ENCODE data around the gene C1orf216.

C1orf216 gene

GRCh38 chr1:35748326-35748725, 29.6 kb upstream of the C1orf216 start:
- TF ChIP-seq CTCF (conservative IDR thresholded peaks at IDR 0.05; ENCODE audit: control insufficient read depth, insufficient read depth, low read depth, low read length) = no peak
- no peak overlapping the region for H3K4me3 ChIP-seq (ENCODE audit: control insufficient read depth, low read depth, low read length)
- DNase-seq (ENCODE audit: low read depth) = no peak

DNA sequence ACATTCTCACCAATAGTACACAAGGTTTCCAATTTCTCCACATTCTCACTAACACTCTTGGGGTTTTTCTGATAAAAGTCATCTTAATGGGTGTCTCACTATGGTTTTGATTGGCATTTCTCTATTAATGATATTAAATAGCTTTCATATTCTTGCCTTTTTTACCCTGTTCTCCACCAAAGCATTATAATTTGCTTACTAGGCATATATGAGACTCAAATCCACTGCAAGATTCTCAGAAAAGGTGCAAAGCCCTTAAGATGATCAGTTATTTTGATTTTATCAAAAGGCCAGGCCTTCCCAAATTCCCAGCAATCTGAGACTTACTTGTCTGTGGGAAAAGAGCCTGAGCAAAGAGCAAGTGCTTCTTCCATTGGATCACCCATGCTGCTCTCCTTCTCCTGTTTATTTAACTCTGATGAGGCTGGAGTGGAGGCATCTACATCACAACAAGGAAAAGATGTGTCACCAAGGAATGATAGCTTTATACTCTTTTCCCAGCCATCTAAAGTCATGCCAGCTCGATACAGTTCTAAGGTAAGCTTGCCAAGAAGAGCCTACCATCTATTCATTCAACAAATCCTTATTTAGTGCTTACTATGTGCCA, 26.5 kb upstream of the C1orf216 start:
- TF ChIP-seq CTCF (conservative IDR thresholded peaks at IDR 0.05; ENCODE audit: control insufficient read depth, insufficient read depth, low read depth, low read length) = no peak
- H3K4me3 ChIP-seq (ENCODE audit: control insufficient read depth, low read depth, low read length) = no peak overlapping the region
- no peak for DNase-seq (ENCODE audit: low read depth)

DNA sequence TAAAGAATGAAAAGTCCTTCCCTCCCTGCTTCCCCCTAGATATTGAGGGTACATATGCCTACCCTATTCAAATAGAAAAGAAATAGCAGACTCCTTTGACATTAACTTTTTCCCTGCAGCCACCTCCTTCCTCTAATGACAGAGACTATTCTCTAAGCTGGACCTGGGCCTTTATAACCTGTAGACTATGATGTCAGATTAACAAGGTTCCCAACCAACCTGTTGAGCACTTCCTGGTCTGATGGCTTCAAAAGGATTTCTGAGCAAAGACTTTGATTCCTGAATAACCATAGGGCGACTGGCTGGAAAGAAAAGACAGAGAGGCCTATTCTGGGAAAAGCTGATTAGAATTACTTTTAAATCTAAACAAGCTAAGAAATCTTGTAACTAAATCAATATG, 18.4 kb upstream of the C1orf216 start:
- no peak for DNase-seq (ENCODE audit: low read depth)
- H3K4me3 ChIP-seq (ENCODE audit: control insufficient read depth, low read depth, low read length) = no peak overlapping the region
- no peak for TF ChIP-seq CTCF (conservative IDR thresholded peaks at IDR 0.05; ENCODE audit: control insufficient read depth, insufficient read depth, low read depth, low read length)

DNA sequence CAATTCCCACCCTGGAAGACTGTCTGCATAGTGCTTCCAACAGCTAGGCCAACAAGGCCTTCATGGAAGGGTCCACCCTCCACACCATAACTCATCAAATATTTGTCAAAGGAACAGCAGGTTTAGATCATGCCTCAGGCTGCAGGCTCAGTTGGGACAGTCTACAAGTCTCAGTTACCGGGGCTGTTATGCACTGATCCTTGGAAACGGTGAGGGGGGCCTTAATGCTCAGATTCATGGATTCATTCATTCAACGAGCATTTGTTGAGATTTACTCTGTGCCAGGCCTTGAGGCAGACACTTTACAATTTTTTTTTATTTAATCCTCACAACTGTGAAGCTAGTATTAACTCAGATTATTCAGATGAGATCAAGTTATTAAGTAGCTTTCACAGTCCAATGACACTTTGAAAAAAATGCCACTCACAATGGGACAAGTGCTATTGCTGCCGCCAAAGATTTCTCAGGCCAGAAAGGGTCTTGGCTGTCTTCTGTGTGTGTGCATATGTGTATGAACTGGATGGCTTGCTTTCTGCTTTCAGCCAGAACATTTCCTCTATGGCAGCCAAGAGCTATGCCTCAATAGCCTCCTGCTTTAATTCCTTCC, 8.9 kb upstream of the C1orf216 start:
- no peak for DNase-seq (ENCODE audit: low read depth)

DNA sequence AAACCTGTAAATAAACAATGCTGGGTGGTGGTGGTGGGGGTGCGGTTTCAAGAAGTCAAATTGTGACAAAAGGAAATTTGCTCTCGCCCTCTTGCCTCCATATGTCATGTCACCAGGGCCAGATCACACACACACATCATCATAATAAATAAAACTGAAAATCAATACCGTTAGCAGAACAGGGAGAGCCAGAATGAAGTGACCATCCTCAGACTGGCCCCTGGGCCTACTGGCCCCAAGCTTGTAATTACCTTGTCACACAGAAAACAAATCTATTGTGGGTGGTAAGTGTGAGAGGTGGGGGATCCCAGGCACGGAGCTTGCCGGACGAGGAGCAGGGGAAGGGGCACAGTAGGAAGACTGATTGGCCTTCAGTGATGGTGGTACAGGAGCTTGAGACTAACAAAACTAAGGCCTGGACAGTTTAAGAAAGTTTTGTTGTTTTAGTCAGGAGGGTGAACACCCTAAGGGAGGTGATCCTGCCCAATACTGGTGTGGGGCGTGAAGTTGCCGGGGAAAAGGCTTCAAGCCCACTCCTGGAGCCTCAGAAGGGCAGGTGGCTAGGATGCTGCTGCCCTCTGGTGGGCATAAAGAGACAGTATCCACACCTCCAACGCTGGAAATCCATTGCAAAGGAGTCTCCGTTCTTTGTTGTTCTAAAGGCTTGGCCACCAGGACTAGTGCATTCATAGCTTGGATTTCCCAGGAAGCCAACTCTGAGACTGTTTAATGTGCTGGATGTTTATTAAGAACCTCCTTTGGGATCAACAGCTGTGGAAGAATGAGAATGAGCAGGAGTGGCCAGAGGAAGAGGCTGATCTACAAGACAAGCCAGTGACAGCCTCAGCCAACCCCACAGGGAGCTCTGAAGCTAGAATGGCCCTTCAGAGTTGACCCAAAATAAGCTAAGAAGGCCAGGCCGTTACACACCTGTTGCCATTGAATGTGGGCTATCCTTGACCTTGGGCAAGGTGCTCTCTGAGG, 8.1 kb upstream of the C1orf216 start:
- H3K4me3 ChIP-seq (ENCODE audit: control insufficient read depth, low read depth, low read length) = no peak overlapping the region
- peak; percentile 88 for TF ChIP-seq CTCF (conservative IDR thresholded peaks at IDR 0.05; ENCODE audit: control insufficient read depth, insufficient read depth, low read depth, low read length)
- peak; percentile 57 for DNase-seq (ENCODE audit: low read depth)

More for the DNA sequence above, 8.9 kb upstream of the C1orf216 start:
- no peak overlapping the region for H3K4me3 ChIP-seq (ENCODE audit: control insufficient read depth, low read depth, low read length)
- no peak for TF ChIP-seq CTCF (conservative IDR thresholded peaks at IDR 0.05; ENCODE audit: control insufficient read depth, insufficient read depth, low read depth, low read length)

GRCh38 chr1:35725596-35725995, 6.9 kb upstream of the C1orf216 start:
- TF ChIP-seq CTCF (conservative IDR thresholded peaks at IDR 0.05; ENCODE audit: control insufficient read depth, insufficient read depth, low read depth, low read length) = no peak
- peak; percentile 32 for DNase-seq (ENCODE audit: low read depth)
- no peak overlapping the region for H3K4me3 ChIP-seq (ENCODE audit: control insufficient read depth, low read depth, low read length)

Measured in fibroblast of mammary gland (primary cell).